ENCODE data around the gene LPIN2.

- TF ChIP-seq POLR2A (IDR thresholded peaks at IDR 0.05): no peak
- TF ChIP-seq, protein P1, sequence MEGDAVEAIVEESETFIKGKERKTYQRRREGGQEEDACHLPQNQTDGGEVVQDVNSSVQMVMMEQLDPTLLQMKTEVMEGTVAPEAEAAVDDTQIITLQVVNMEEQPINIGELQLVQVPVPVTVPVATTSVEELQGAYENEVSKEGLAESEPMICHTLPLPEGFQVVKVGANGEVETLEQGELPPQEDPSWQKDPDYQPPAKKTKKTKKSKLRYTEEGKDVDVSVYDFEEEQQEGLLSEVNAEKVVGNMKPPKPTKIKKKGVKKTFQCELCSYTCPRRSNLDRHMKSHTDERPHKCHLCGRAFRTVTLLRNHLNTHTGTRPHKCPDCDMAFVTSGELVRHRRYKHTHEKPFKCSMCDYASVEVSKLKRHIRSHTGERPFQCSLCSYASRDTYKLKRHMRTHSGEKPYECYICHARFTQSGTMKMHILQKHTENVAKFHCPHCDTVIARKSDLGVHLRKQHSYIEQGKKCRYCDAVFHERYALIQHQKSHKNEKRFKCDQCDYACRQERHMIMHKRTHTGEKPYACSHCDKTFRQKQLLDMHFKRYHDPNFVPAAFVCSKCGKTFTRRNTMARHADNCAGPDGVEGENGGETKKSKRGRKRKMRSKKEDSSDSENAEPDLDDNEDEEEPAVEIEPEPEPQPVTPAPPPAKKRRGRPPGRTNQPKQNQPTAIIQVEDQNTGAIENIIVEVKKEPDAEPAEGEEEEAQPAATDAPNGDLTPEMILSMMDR (IDR thresholded peaks at IDR 0.05): no peak
- TF ChIP-seq POLR2AphosphoS5 (IDR thresholded peaks at IDR 0.05): no peak
These were observed 2.9 kb downstream of the LPIN2 start for GRCh38 chr18:3010086-3010485.
